ENCODE data around the gene ABT1.

DNA sequence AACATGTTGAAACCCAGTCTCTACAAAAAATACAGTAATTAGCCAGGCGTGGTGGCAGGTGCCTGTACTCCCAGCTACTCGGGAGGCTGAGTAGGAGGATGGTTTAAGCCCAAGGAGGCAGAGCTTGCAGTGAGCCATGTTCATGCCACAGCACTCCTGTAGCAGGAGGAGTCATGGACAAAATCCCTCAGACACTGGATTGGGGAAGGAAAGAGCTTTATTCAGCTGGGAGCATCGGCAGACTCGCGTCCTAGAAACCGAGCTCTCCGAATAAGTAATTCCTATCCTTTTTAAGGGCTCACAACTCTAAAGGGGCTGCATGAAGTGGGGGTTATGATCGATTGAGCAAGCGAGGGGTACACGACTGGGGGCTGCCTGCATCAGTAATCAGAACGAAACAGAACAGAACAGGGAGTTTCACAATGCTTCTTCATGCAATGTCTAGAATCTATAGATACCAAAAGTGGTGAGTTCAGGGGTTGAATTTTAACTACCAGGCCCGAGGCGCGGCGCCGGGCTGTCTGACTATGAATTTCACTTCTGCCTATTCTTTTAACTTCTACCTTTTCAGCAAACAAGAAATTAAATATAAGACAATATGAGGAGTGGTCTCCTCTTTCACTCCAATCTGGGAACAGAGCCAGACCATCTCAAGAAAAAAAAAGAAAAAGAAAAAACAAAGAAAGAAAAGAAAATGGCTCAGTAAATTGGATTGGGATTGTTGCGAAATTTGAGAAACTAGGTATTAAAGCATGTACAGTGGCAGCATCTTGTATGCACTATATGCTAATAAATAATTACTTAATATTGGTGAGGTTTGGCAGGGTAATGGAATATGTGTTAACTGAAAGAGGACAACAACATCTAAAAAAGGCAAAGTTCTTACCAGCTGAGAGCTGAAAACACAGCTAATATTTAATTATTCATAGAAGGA lies 35.0 kb upstream of the ABT1 start:
- TF ChIP-seq, protein P1, sequence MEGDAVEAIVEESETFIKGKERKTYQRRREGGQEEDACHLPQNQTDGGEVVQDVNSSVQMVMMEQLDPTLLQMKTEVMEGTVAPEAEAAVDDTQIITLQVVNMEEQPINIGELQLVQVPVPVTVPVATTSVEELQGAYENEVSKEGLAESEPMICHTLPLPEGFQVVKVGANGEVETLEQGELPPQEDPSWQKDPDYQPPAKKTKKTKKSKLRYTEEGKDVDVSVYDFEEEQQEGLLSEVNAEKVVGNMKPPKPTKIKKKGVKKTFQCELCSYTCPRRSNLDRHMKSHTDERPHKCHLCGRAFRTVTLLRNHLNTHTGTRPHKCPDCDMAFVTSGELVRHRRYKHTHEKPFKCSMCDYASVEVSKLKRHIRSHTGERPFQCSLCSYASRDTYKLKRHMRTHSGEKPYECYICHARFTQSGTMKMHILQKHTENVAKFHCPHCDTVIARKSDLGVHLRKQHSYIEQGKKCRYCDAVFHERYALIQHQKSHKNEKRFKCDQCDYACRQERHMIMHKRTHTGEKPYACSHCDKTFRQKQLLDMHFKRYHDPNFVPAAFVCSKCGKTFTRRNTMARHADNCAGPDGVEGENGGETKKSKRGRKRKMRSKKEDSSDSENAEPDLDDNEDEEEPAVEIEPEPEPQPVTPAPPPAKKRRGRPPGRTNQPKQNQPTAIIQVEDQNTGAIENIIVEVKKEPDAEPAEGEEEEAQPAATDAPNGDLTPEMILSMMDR (IDR thresholded peaks at IDR 0.05 in 2 of 3, conservative IDR thresholded peaks at IDR 0.05 in 1 of 3; ENCODE audit: borderline replicate concordance in 1 of 3, insufficient read depth in 1 of 3, low read depth in 2 of 3, low read length in 2 of 3) = no peak
- TF ChIP-seq EZH2 (IDR thresholded peaks at IDR 0.05) = no peak
- TF ChIP-seq POLR2A (IDR thresholded peaks at IDR 0.05; ENCODE audit: borderline replicate concordance, extremely low read depth, insufficient read depth, insufficient read length) = no peak
- no peak for TF ChIP-seq FOSL1 (IDR thresholded peaks at IDR 0.05; ENCODE audit: low read depth)
- no peak for TF ChIP-seq POLR2AphosphoS5 (IDR thresholded peaks at IDR 0.05; ENCODE audit: low read depth, low read length)
- TF ChIP-seq, protein P2, sequence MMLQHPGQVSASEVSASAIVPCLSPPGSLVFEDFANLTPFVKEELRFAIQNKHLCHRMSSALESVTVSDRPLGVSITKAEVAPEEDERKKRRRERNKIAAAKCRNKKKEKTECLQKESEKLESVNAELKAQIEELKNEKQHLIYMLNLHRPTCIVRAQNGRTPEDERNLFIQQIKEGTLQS (IDR thresholded peaks at IDR 0.05) = no peak
- no peak for TF ChIP-seq SIN3A (IDR thresholded peaks at IDR 0.05; ENCODE audit: low read depth)
- no peak for TF ChIP-seq JUND (IDR thresholded peaks at IDR 0.05)
- no peak for TF ChIP-seq YY1 (IDR thresholded peaks at IDR 0.05; ENCODE audit: extremely low read depth, insufficient replicate concordance, low read depth, low read length)
- no peak for TF ChIP-seq CEBPB (IDR thresholded peaks at IDR 0.05; ENCODE audit: low read depth)

Data from HCT116 (cell line).